H1 (cell line): ENCODE results near the gene ERG28. TPM values are rescaled to one million over a fixed set of nuclear protein-coding genes. Genes with fewer than 3 reads are reported as not detected.

Experiments
- HDAC2 ChIP-seq, 2 experiments: fragments of 300-600 bp in 1 of 2; sonication (generic) in 1 of 2; IDR thresholded peaks; 2 replicates each; pipeline ENCODE4 v1.6.1; 2011 to 2012; ENCODE audit warnings: low read depth in 2 of 2, low read length in 2 of 2, mild to moderate bottlenecking in 2 of 2, moderate library complexity in 2 of 2, borderline replicate concordance in 1 of 2, inconsistent platforms in 1 of 2
- KDM5A ChIP-seq: fragments of 200-600 bp; IDR thresholded peaks from 2 replicates; pipeline ENCODE4 v1.7.1; 2012; ENCODE audit warnings: mild to moderate bottlenecking, low read length, inconsistent platforms, mixed read lengths
- TAF1 ChIP-seq: IDR thresholded peaks from 2 replicates; pipeline ENCODE4 v1.6.1; 2011; ENCODE audit warnings: mild to moderate bottlenecking, low read depth, low read length
- TAF7 ChIP-seq: optimal IDR thresholded peaks from 2 replicates; pipeline ENCODE3; 2011; ENCODE audit warnings: low read depth, mild to moderate bottlenecking, inconsistent platforms, low read length, moderate library complexity, borderline replicate concordance
- polyA plus RNA-seq, 7 experiments: library from polyadenylated mRNA; depleted of rRNA in 3 of 7; stranded (reverse) in 5 of 7; unstranded in 2 of 7; fragments of >200 nt in 5 of 7; fragments of 200-250 nt in 2 of 7; gene quantifications; 1 replicate in 5 of 7; 2 replicates in 1 of 7; 4 replicates in 1 of 7; pipeline versions ENCODE4 v1.2.1 to v1.2.3, GENCODE V29; 2011 to 2013; ENCODE audit warnings: missing spikeins in 2 of 7, mixed read lengths in 2 of 7
- total RNA-seq: library from RNA; stranded (reverse); fragmentation: NEBNext Ultra II Directional; extraction: Animal tissue kit (Norgen Biotek cat#: 25700); gene quantifications from 2 replicates; pipeline ENCODE4 v1.2.1, GENCODE V29; 2021
- TF ChIP-seq, protein P1 (sequence below): IDR thresholded peaks from 2 replicates; pipeline ENCODE4 v1.6.1; 2011; ENCODE audit warnings: low read depth, mild to moderate bottlenecking, low read length; ENCODE audit not compliant: insufficient read depth

ERG28 gene
- total and polyA plus RNA-seq, 2 of the 8 experiments (the other 6 are each of a cell fraction or from before 2014, with no cell fraction given), result 32.6 to 56.7 TPM

DNA sequence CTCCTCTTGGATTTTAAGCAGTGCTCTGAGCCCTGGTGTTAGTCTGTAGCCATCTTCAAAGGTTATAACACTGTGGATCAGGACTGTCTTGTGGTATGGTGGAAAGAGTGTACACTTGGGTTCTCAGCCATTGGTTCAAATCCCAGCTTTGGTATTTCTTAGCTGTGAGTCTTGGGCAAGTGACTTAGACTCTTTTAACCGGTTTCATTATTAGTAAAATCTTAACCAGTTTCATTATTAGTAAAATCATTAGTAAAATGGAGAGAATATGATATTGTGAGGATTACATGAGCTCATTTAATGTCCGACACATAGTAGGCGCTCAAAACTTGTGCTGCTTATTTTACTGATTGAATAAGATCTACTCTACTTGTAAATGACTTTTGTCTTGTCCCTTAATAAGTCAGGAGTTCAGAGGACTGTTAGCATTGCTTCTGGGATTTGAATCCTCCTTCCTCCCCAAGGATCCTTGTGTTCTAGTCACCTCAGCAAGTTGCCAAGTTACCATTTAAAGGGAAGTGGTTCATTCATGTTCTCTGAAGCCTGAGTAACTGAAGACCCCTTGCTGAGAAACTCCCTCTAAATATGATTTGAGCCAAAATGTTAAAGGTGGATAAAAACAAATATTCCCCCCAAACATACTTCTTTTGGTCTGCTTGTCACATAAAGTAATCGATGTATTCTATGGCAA lies 12.8 kb upstream of the ERG28 start (continued):
- TF ChIP-seq KDM5A (no peak), HDAC2 (IDR thresholded peaks at IDR 0.05; ENCODE audit: borderline replicate concordance in 1 of 2, low read depth in 2 of 2, low read length in 2 of 2) (no peak), TAF1 (no peak), TAF7 (no peak)
- TF ChIP-seq, protein P1, sequence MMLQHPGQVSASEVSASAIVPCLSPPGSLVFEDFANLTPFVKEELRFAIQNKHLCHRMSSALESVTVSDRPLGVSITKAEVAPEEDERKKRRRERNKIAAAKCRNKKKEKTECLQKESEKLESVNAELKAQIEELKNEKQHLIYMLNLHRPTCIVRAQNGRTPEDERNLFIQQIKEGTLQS, result no peak
- TF ChIP-seq, all 59 proteins: peak for 0
